ENCODE measurements around the gene ACTL6B.

ACTL6B gene

GRCh38 chr7:100632951-100633717 is 23.1 kb downstream of the ACTL6B start:
- peak overlapping the region; percentile 88 for H3K4me3 Mint-ChIP-seq
- H3K4me1 Mint-ChIP-seq (ENCODE audit: low read depth), result peaks cover 32% of the 10 kb centered on the region
- H3K27ac Mint-ChIP-seq, result peak overlapping the region; percentile 90
- no peaks in the 10 kb centered on the region for H3K9me3 Mint-ChIP-seq
- H3K36me3 Mint-ChIP-seq (ENCODE audit: low read depth), result no peaks in the 10 kb centered on the region
- H3K27me3 Mint-ChIP-seq (ENCODE audit: low read depth), result no peaks in the 10 kb centered on the region

DNA sequence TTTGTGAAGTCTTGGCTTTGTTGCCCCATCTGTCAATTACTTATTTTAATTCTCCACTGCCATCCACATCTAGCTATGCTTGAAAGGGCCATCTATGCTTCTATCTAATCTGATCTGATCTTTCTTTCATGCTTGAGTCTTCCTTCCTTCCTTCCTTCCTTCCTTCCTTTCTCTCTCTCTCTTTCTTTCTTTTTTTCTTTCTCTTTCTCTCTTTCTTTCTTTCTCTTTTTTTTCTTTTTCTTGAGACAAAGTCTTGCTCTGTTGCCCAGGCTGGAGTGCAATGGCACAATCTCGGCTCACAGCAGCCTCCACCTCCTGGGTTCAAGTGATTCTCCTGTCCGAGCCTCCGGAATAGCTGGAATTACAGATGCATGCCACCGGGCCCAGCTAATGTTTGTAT is 26.2 kb downstream of the ACTL6B start:
- Mint-ChIP-seq H3K36me3 (ENCODE audit: low read depth) (peaks cover 2% of the 10 kb centered on the region), H3K4me3 (no peak overlapping the region), H3K27me3 (ENCODE audit: low read depth) (no peaks in the 10 kb centered on the region), H3K27ac (peak overlapping the region; percentile 23), H3K4me1 (ENCODE audit: low read depth) (peaks cover 46% of the 10 kb centered on the region), H3K9me3 (no peaks in the 10 kb centered on the region)

GRCh38 chr7:100629117-100629716 is 27.0 kb downstream of the ACTL6B start:
- peaks cover 51% of the 10 kb centered on the region for H3K4me1 Mint-ChIP-seq (ENCODE audit: low read depth)
- peak overlapping the region; percentile 37 for H3K4me3 Mint-ChIP-seq
- no peaks in the 10 kb centered on the region for H3K9me3 Mint-ChIP-seq
- peak overlapping the region; percentile 52 for H3K27ac Mint-ChIP-seq
- H3K36me3 Mint-ChIP-seq (ENCODE audit: low read depth), result peaks cover 3% of the 10 kb centered on the region
- no peaks in the 10 kb centered on the region for H3K27me3 Mint-ChIP-seq (ENCODE audit: low read depth)

DNA sequence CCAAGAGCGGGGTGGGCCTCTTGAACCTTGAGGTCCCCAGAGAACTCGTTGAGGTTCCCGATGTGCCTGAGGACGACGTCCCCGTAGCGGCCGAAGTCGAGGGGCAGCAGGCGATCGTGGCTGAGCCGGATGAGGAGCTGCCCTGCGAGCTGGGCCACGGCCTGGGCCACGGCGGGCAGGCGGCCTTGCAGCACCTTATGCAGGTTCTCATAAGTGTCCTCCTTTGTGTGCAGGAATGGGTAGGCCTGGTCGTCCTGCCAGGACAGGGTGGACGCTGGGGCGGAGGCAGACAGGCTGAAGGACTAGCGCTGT is 29.1 kb downstream of the ACTL6B start:
- no peak overlapping the region for H3K27ac Mint-ChIP-seq
- peak overlapping the region; percentile 75 for H3K4me3 Mint-ChIP-seq
- no peaks in the 10 kb centered on the region for H3K27me3 Mint-ChIP-seq (ENCODE audit: low read depth)
- H3K9me3 Mint-ChIP-seq, result no peaks in the 10 kb centered on the region
- H3K4me1 Mint-ChIP-seq (ENCODE audit: low read depth), result peaks cover 45% of the 10 kb centered on the region
- peaks cover 10% of the 10 kb centered on the region for H3K36me3 Mint-ChIP-seq (ENCODE audit: low read depth)

DNA sequence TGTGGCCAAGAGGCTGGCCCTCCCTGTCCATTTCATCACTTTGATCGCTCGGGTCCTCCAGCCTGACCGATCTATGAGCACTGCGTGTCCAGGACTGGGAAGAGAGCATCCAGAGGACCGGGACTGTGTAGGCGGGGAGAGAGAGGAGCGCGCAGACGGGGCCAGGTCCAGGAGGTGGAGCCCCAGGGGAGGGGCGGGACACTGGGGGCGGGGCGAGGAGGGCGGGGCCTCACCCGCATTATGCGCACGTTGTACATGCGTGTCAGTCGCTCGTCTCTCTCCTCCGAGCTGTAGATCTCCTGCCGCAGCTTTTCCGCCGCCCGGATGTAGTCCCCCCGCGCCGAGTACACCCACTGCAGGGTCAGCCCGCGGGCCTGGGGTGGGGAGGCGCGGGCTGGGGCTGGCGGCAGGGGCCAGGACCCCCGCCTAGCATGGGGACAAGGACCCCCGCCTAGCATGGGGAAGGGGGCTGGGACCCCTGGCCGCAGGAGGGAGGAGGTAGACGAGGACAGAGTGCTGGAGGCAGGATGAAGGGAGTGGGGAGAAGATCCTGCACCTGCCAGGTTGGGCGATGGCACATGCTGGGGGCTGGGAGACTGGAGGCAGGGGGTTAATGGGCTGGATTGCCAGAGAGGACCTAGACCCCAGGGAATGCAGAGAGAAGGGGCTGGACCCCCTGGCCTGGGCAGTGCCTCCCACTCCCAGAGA is 29.6 kb downstream of the ACTL6B start:
- Mint-ChIP-seq H3K4me1 (ENCODE audit: low read depth) (peaks cover 44% of the 10 kb centered on the region), H3K4me3 (peak overlapping the region; percentile 75), H3K36me3 (ENCODE audit: low read depth) (peaks cover 15% of the 10 kb centered on the region), H3K27me3 (ENCODE audit: low read depth) (no peaks in the 10 kb centered on the region), H3K27ac (peak overlapping the region; percentile 79), H3K9me3 (no peaks in the 10 kb centered on the region)

DNA sequence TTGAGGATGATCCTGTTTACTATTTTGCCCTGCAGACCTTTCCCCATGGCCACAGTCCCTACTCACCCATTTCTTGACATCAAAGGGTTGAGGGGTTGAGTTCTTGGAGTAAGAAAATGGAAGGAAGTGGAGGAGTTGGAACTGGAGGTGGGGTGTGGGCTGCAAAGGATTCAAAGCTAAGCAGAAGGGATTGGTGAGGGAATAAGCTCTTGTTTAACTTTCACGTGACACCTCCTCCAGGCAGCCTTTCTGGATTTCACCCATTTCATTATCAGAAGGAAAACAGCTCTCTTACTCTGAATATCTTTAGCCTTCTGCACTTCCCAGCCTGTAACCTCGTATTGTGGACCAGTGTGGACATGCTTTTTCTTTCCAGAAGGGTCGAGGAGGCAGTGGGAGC is 30.2 kb downstream of the ACTL6B start:
- H3K4me1 Mint-ChIP-seq (ENCODE audit: low read depth), result peaks cover 45% of the 10 kb centered on the region
- no peaks in the 10 kb centered on the region for H3K9me3 Mint-ChIP-seq
- H3K36me3 Mint-ChIP-seq (ENCODE audit: low read depth), result peaks cover 18% of the 10 kb centered on the region
- H3K27ac Mint-ChIP-seq, result peak overlapping the region; percentile 77
- peak overlapping the region; percentile 19 for H3K4me3 Mint-ChIP-seq
- H3K27me3 Mint-ChIP-seq (ENCODE audit: low read depth), result no peaks in the 10 kb centered on the region

GRCh38 chr7:100623951-100624824 is 32.1 kb downstream of the ACTL6B start:
- Mint-ChIP-seq H3K36me3 (ENCODE audit: low read depth) (peaks cover 18% of the 10 kb centered on the region), H3K27ac (peak overlapping the region; percentile 87), H3K4me1 (ENCODE audit: low read depth) (peaks cover 36% of the 10 kb centered on the region), H3K9me3 (no peaks in the 10 kb centered on the region), H3K4me3 (peak overlapping the region; percentile 52), H3K27me3 (ENCODE audit: low read depth) (no peaks in the 10 kb centered on the region)

GRCh38 chr7:100621554-100621953 is 34.7 kb downstream of the ACTL6B start:
- peaks cover 27% of the 10 kb centered on the region for H3K4me1 Mint-ChIP-seq (ENCODE audit: low read depth)
- H3K27me3 Mint-ChIP-seq (ENCODE audit: low read depth), result no peaks in the 10 kb centered on the region
- no peak overlapping the region for H3K4me3 Mint-ChIP-seq
- peaks cover 21% of the 10 kb centered on the region for H3K36me3 Mint-ChIP-seq (ENCODE audit: low read depth)
- peak overlapping the region; percentile 22 for H3K27ac Mint-ChIP-seq
- H3K9me3 Mint-ChIP-seq, result no peaks in the 10 kb centered on the region

DNA sequence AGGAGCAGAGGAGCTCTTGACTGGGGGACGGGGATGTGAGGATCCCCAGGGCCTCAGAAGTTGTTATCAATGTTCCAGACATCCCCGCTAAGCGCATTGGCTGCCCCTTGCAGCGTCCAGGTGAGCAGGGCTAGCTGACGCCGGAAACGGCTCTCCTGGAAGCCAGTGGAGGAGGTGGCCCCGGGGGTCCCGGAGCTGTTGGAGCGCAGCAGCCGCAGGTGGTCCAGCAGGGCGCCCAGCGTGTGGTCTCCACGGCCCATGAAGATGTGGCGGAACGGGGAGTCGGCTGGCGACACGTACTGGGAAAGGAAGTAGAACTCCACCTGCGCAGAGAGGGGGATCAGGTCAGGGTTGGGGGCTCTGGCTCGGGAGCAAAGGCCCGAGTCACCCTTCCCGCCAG is 35.4 kb downstream of the ACTL6B start:
- Mint-ChIP-seq H3K27me3 (ENCODE audit: low read depth) (no peaks in the 10 kb centered on the region), H3K4me3 (no peak overlapping the region), H3K36me3 (ENCODE audit: low read depth) (peaks cover 25% of the 10 kb centered on the region), H3K27ac (no peak overlapping the region), H3K4me1 (ENCODE audit: low read depth) (peaks cover 20% of the 10 kb centered on the region), H3K9me3 (no peaks in the 10 kb centered on the region)

DNA sequence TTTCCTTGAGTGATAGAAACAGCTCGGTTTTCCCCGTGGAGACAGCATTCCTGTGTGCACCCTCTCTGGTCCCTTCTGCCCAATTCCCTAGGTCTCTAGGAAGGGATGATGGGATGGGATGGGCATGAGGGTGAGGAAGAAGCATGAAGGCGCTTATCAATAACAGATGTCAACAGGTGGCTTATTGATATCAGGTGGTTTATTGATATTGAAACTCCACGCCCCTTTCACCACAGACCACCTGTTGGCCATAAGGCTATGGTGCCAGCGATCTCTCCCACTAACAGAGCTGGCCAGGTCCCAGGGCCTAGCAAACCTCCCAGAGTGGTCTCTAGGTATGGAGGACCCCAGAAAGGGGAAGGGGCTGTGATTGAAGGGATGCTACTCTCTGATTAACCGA is 36.0 kb downstream of the ACTL6B start:
- Mint-ChIP-seq H3K36me3 (ENCODE audit: low read depth) (peaks cover 27% of the 10 kb centered on the region), H3K27ac (no peak overlapping the region), H3K27me3 (ENCODE audit: low read depth) (no peaks in the 10 kb centered on the region), H3K9me3 (no peaks in the 10 kb centered on the region), H3K4me3 (no peak overlapping the region), H3K4me1 (ENCODE audit: low read depth) (peaks cover 18% of the 10 kb centered on the region)

GRCh38 chr7:100614308-100614861 is 41.9 kb downstream of the ACTL6B start:
- Mint-ChIP-seq H3K4me1 (ENCODE audit: low read depth) (peaks cover 12% of the 10 kb centered on the region), H3K27ac (no peak overlapping the region), H3K36me3 (ENCODE audit: low read depth) (peaks cover 18% of the 10 kb centered on the region), H3K4me3 (peak overlapping the region; percentile 66), H3K9me3 (no peaks in the 10 kb centered on the region), H3K27me3 (ENCODE audit: low read depth) (no peaks in the 10 kb centered on the region)

DNA sequence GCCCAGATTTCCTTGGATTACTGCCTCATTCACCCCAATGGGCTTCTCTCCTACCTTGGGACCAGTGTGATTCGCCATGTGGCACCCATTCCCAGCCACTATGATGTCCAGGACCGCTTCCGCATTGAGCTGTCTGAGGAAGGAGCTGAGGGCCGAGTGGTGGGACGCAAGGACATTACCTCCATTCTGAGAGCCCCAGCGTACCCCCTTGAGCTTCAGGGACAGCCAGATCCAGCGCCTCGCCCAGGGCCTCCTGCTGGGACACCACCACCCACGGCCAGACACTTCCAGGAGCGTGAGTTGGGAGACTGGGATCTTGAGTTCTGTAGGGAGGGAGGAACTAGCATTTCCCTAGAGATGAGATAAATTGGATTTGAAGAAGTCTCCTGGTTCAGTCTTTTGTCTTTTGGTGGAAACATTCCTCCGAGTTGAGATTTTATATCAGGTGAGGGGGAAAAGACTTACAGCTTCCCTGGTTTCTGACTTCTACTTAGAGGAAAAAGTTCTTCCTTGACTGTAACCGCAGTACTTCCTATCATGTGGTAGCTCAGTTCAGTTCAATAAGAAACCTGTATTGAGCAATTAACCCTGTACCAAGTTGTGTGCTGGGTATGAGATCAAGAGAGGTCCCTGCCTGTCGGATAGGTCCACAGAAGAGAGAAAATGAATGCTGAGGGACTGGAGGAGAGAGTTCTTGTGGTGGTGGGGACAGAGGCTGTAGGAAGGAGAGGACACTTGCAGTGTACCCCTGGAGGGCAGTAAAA is 42.7 kb downstream of the ACTL6B start:
- Mint-ChIP-seq H3K4me1 (ENCODE audit: low read depth) (peaks cover 12% of the 10 kb centered on the region), H3K9me3 (no peaks in the 10 kb centered on the region), H3K36me3 (ENCODE audit: low read depth) (peaks cover 18% of the 10 kb centered on the region), H3K4me3 (peak overlapping the region; percentile 66), H3K27me3 (ENCODE audit: low read depth) (no peaks in the 10 kb centered on the region), H3K27ac (peak overlapping the region; percentile 6)

- Mint-ChIP-seq H3K36me3 (ENCODE audit: low read depth) (peaks cover 18% of the 10 kb centered on the region), H3K27me3 (ENCODE audit: low read depth) (no peaks in the 10 kb centered on the region), H3K9me3 (no peaks in the 10 kb centered on the region), H3K27ac (peak overlapping the region; percentile 34), H3K4me3 (peak overlapping the region; percentile 98), H3K4me1 (ENCODE audit: low read depth) (peaks cover 12% of the 10 kb centered on the region)
These were observed 43.4 kb downstream of the ACTL6B start for GRCh38 chr7:100612730-100613390.

Data from T-helper 1 cell treated with Interleukin-12 subunit alpha and Interleukin-12 subunit beta and Interleukin-4 antibody, amounts not matched to agents 30 μg/mL and 1 μg/mL, for 36 hours (primary cell).